Muscle layer of colon (tissue), 2 donors: ENCODE measurements around the gene CBFA2T2.
"Not testable (repeated sequence)": the region's sequence is repeated elsewhere in the genome, so short reads cannot be mapped to it uniquely, and the experiment has no call there.

ENCODE experiments used
- H3K27ac ChIP-seq: one replicate; pipeline ENCODE4 v1.7.0; 2013; ENCODE audit warnings: low read depth, mild to moderate bottlenecking, low read length, moderate library complexity
- H3K27me3 ChIP-seq, 2 donors: one replicate each; pipeline ENCODE4 v1.7.0; 2013; ENCODE audit warnings: low read length in 2 of 2, mild to moderate bottlenecking in 2 of 2; ENCODE audit not compliant: insufficient read depth in 2 of 2, control insufficient read depth in 1 of 2
- H3K36me3 ChIP-seq: one replicate; pipeline ENCODE4 v1.7.0; 2013; ENCODE audit warnings: mild to moderate bottlenecking, low read length; ENCODE audit not compliant: insufficient read depth
- H3K4me1 ChIP-seq: one replicate; pipeline ENCODE4 v1.7.0; 2013; ENCODE audit warnings: mild to moderate bottlenecking, low read length; ENCODE audit not compliant: insufficient read depth
- H3K4me3 ChIP-seq, 2 donors: one replicate each; pipeline ENCODE4 v1.7.0; 2013; ENCODE audit warnings: low read length in 2 of 2, low read depth in 1 of 2, mild to moderate bottlenecking in 1 of 2, moderate library complexity in 1 of 2
- H3K9ac ChIP-seq: one replicate; pipeline ENCODE4 v1.7.0; 2013; ENCODE audit warnings: low read length
- H3K9me3 ChIP-seq: one replicate; pipeline ENCODE4 v1.7.0; 2013; ENCODE audit warnings: mild to moderate bottlenecking, low read length
- donor health status: abdominal sarcoma.
- donor health status: Adenocarcinoma of cecum.

CBFA2T2 gene

GRCh38 chr20:33490023-33490933, at the start of gene CBFA2T2:
TSS of gene CBFA2T2 (plus strand) at chr20:33490096. CDS start at chr20:33490268, 172 bp downstream.
- Histone ChIP-seq H3K9ac (peak within 1 kb of the TSS; percentile 73), H3K27ac (peak within 1 kb of the TSS; percentile 90), H3K4me3 (peak within 1 kb of the TSS; percentile 80 to 95), H3K9me3 (no peaks in the 10 kb centered on the region), H3K4me1 (peaks cover 4% of the 10 kb centered on the region), H3K27me3 (no peaks in the 10 kb centered on the region), H3K36me3 (no peaks in the 10 kb centered on the region)

- H3K4me3 ChIP-seq, H3K9me3 ChIP-seq, H3K27me3 ChIP-seq, H3K36me3 ChIP-seq, H3K27ac ChIP-seq, H3K9ac ChIP-seq: not testable (repeated sequence)
- H3K4me1 ChIP-seq = peaks cover 21% of the 10 kb centered on the region
These were observed 49.3 kb upstream of the CBFA2T2 start for GRCh38 chr20:33440562-33440961.

GRCh38 chr20:33441142-33441955, 48.5 kb upstream of the CBFA2T2 start:
- Histone ChIP-seq H3K4me1 (peaks cover 21% of the 10 kb centered on the region), H3K36me3 (peaks cover 7% of the 10 kb centered on the region), H3K27ac (no peak overlapping the region), H3K27me3 (no peaks in the 10 kb centered on the region), H3K9me3 (no peaks in the 10 kb centered on the region), H3K4me3 (no peak overlapping the region), H3K9ac (no peak overlapping the region)

- Histone ChIP-seq H3K27me3 (no peaks in the 10 kb centered on the region), H3K4me3 (peak overlapping the region in 1 of 2 donors; percentile 80), H3K4me1 (peaks cover 21% of the 10 kb centered on the region), H3K9me3 (no peaks in the 10 kb centered on the region), H3K9ac (peak overlapping the region; percentile 25), H3K36me3 (peaks cover 7% of the 10 kb centered on the region), H3K27ac (peak overlapping the region; percentile 32)
These were observed 47.5 kb upstream of the CBFA2T2 start for GRCh38 chr20:33442136-33443005.

- Histone ChIP-seq H3K36me3 (peaks cover 7% of the 10 kb centered on the region), H3K27ac (peak overlapping the region; percentile 32), H3K27me3 (no peaks in the 10 kb centered on the region), H3K4me3 (peak overlapping the region; percentile 77 to 80), H3K9ac (peak overlapping the region; percentile 25), H3K4me1 (peaks cover 21% of the 10 kb centered on the region), H3K9me3 (no peaks in the 10 kb centered on the region)
These were observed 46.8 kb upstream of the CBFA2T2 start for GRCh38 chr20:33443006-33443511.

- Histone ChIP-seq H3K27me3 (no peaks in the 10 kb centered on the region), H3K9me3 (no peaks in the 10 kb centered on the region), H3K4me3 (peak within 1 kb of the TSS; percentile 77 to 80), H3K4me1 (peaks cover 21% of the 10 kb centered on the region), H3K27ac (peak within 1 kb of the TSS; percentile 47), H3K36me3 (peaks cover 2% of the 10 kb centered on the region), H3K9ac (peak within 1 kb of the TSS; percentile 25)
These were observed 46.2 kb upstream of the CBFA2T2 start, which contains the start of gene SNTA1 for GRCh38 chr20:33443512-33444239. TSS of gene SNTA1 (minus strand) at chr20:33443763. CDS start at chr20:33443620, 143 bp downstream.

- no peaks in the 10 kb centered on the region for H3K36me3 ChIP-seq
- peak overlapping the region in 1 of 2 donors; percentile 80 for H3K4me3 ChIP-seq
- H3K9me3 ChIP-seq = no peaks in the 10 kb centered on the region
- H3K27me3 ChIP-seq = no peaks in the 10 kb centered on the region
- no peak overlapping the region for H3K9ac ChIP-seq
- H3K4me1 ChIP-seq = peaks cover 21% of the 10 kb centered on the region
- no peak overlapping the region for H3K27ac ChIP-seq
These were observed 44.9 kb upstream of the CBFA2T2 start for GRCh38 chr20:33444797-33445560.

GRCh38 chr20:33445881-33446625, 43.8 kb upstream of the CBFA2T2 start:
- H3K27me3 ChIP-seq = no peaks in the 10 kb centered on the region
- H3K4me1 ChIP-seq = peaks cover 19% of the 10 kb centered on the region
- no peak overlapping the region for H3K27ac ChIP-seq
- no peak overlapping the region for H3K4me3 ChIP-seq
- H3K36me3 ChIP-seq = no peaks in the 10 kb centered on the region
- H3K9ac ChIP-seq = no peak overlapping the region
- H3K9me3 ChIP-seq = no peaks in the 10 kb centered on the region

- H3K4me1 ChIP-seq = no peaks in the 10 kb centered on the region
- no peaks in the 10 kb centered on the region for H3K9me3 ChIP-seq
- H3K27me3 ChIP-seq = no peaks in the 10 kb centered on the region
- no peak overlapping the region for H3K9ac ChIP-seq
- H3K4me3 ChIP-seq = no peak overlapping the region
- H3K36me3 ChIP-seq = no peaks in the 10 kb centered on the region
- H3K27ac ChIP-seq = no peak overlapping the region
These were observed 39.0 kb upstream of the CBFA2T2 start for GRCh38 chr20:33450867-33451266.
